NCI-H510A treated with DMSO at 0.1 percent for 48 hours (cell line): ENCODE data around the gene CDH1.

ENCODE experiments used
- DNase-seq: peaks from one replicate; lab custom pipeline; 2025; lab: John Stamatoyannopoulos, UW

The CDH1 gene

DNA sequence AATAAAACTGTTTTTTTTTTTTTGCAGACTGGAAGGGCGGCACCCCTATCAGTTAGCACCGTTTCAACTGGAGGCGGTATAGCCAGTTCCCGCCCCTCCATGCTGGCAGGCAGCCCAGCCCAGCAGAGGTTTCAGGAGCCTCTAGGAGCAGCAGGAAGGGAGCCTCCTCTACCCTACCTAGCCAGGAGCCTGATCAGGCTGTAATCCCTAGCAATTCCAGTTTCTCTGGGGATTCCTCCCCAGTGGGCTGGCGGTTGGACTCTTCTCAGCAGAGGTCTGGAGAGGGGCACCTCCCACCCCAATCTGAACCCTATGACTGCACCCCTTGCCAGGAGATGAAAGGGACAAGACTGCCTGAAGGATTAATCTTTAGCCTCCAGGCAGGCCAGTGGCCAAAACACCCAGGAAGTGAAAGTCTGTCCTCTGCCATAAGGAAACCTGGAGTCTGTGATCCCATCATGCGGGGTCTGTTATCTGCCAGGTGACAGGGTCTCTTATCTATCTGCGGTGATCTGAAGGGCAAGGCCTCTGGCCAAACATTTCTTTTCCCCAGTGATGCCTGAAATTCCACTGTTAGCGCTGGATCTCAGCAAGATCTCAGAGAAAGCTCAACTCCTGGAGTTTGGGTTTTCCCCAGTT, 4.9 kb upstream of the CDH1 start:
- peak; percentile 26 for DNase-seq

DNA sequence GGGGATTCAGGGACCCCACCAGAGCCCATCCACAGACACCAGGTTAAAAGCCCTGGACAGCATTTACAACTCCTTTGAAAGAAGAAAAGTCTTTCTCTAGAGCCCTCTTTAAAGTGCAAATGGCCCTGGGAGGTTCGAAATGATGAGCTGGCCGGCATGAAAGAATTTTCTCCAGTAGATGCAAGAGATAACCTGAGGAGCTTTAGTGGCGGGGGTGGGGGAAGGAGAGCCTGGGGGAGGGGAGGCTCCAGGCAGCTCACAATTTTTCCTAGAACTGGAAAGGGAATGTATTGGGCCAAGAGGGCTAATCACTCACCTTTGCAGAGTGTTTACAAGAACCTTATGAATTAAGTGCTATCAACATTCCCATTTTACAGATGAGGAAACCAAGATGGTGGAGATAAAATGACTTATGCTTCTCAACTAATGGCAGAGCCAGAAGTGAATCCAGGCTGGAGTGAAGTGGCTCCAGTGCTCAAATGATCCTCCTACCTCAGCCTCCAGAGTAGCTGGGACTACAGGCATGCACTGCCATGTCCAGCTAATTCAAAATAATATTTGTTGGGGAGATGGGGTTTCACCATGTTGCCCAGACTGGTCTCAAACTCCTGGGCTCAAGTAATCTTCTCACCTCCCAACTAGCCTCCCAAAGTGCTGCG, 4.2 kb upstream of the CDH1 start:
- DNase-seq = no peak

DNA sequence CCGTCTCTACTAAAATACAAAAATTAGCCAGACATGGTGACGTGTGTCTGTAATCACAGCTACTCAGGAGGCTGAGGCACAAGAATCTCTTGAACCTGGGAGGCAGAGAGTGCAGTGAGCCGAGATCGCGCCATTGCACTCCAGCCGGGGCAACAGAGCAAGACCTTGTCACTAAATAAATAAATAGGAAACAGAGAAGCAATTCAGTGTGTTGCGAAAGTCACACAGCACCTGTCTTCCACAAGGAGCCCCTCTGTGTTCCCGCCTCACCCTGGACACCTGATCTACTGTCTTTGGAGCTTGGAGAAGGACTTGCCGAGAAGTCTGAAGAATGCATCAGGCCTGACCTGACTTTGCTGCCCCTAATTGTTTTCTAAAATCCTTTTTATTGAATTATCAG, 3.5 kb upstream of the CDH1 start:
- DNase-seq = no peak

DNA sequence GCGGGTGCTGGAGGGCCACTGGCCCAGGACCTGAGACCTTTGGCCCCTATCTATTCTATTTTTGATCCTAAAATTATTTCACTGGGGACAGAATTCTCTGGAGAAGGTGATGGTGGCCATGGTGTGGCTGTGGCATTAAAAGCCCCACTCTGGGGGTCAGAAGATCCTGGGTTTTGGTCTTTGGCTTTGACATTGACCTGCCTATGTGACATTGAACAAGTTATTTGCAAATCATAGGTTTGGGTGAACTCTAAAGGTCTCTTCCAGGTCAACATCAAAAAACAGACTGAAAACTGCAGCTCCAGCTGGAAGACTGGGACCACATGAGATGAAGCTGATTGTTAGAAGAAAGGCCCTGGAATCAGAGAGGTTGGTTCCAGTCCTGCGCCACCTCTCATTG, 2.3 kb upstream of the CDH1 start:
- no peak for DNase-seq

DNA sequence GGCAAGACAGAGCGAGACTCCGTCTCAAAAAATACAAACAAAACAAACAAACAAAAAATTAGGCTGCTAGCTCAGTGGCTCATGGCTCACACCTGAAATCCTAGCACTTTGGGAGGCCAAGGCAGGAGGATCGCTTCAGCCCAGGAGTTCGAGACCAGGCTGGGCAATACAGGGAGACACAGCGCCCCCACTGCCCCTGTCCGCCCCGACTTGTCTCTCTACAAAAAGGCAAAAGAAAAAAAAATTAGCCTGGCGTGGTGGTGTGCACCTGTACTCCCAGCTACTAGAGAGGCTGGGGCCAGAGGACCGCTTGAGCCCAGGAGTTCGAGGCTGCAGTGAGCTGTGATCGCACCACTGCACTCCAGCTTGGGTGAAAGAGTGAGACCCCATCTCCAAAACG, 531 bp upstream of the CDH1 start:
- no peak for DNase-seq

DNA sequence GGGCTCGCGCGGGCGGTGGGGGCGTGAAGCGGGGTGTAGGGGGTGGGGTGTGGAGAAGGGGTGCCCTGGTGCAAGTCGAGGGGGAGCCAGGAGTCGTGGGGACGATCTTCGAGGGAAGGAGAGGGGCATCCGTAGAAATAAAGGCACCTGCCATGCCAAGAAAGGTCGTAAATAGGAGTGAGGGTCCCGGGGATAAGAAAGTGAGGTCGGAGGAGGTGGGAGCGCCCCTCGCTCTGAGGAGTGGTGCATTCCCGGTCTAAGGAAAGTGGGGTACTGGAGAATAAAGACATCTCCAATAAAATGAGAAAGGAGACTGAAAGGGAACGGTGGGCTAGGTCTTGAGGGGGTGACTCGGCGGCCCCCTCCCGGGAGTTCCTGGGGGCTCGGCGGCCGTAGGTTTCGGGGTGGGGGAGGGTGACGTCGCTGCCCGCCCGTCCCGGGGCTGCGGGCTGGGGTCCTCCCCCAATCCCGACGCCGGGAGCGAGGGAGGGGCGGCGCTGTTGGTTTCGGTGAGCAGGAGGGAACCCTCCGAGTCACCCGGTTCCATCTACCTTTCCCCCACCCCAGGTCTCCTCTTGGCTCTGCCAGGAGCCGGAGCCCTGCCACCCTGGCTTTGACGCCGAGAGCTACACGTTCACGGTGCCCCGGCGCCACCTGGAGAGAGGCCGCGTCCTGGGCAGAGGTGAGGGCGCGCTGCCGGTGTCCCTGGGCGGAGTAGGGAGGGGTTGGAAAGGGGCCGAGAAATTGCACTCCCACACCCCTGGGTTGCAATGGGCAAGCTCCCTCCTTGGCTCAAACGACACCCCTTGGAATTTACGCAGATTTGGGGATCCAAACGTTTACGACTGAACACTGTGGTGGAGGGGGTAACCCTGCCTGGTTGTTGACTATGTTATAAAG, 888 bp downstream of the CDH1 start:
- peak; percentile 52 for DNase-seq

DNA sequence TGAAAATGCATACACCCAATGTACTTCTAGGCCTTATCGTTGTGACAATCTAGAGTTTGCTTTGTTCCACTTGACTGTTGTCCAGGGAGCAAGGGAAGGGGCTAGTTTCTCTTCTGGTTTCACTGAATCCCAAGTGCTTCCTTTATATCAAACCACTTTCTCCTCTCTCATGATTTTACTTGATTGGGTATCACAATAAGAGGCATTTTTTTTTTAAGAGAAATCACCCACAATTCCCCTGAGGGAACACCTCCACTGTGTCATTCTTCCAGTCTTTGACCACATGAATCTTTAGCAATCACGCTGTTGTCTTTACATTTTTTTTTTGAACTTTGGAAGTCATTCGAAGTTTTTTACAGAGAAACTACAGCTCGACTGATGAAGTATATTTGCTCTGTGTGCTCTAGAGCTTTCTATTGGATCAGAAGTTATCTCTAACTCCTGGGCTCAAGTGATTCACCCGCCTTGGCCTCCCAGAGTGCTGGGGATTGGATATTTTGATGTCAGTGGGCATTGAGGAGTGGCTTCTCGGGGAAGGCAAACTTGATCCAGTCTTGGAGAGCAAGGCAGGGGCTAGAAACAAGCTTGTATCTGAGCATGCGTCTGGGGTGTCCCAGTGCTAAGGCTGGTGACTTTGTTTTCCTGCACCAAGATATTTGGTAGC, 3.0 kb downstream of the CDH1 start:
- no peak for DNase-seq

DNA sequence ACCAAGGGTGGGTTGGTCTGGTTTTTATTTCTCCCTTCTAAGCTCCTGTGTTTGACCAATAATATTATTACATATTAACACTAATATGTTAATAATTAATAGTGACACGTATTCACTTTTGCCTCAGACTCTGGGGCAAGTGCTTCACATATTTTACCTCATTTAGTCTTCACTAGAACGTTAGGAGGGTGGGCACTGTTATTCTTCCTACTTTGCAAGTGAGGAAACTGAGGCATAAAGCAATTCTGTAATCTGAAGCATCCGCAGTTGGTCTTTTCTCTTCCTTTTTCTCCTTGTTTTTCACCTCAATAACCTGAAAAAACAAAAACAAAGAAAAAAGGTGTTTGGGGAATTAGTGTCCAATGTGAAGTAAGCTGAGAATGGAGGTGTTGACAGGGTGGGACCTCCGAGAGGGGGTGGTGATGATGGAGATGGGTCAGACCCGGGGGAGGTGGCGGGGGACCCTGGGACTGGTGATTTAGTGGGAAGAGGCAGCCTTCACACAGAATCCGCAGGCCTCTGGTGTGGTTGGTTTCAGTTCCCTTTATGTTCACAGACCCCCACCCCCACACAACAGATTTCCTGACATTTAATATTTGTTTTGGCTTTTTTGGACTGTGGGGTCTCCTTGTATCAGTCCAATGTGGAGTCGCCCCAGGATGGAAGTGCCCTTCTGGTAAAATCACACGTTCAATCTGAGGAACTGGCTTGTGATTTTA, 3.7 kb downstream of the CDH1 start:
- DNase-seq = no peak

DNA sequence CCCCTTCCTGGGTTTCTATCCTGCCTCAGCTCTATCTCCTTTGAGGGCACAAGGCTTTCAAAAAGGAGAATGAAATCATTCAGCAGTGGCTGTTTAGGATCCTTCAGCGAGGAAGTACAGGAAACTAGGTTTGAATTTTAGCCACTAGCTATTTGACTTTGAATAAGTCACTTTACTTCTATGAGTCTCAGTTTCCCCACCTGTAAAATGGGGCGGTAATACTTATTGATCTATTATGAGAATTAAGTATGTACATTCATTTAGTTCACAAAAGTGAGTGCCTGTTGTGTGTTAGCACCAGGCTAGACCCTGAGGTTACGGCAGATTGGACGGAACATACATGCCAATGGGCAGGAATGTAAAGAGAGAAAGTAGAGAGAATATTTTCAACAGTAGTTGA, 6.6 kb downstream of the CDH1 start:
- DNase-seq = no peak

DNA sequence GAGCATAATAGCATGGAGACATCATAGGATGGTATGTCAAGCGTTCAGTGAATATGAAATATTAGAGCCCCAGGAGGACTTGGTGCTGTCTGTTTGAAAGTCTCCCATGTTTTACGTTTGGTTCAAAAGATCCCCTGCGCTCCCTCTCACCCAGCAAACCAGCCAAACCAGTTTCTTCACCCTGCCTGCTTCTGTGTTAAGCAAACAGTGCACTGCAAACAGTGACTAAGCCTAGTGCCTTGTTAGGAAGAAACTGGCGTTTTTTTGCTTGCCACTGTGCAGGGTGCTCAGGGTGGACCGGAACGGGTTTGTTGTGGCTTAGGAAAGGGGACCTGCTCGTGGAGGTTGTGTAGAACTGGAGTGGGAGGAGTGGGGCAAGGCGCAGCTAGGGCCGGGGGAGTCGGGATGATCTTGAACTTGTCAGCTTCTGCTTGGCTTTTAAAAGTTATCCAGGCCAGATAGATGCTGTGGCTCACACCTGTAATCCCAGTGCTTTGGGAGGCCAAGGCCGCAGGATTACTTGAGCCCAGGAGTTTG, 7.7 kb downstream of the CDH1 start:
- DNase-seq = peak; percentile 86

DNA sequence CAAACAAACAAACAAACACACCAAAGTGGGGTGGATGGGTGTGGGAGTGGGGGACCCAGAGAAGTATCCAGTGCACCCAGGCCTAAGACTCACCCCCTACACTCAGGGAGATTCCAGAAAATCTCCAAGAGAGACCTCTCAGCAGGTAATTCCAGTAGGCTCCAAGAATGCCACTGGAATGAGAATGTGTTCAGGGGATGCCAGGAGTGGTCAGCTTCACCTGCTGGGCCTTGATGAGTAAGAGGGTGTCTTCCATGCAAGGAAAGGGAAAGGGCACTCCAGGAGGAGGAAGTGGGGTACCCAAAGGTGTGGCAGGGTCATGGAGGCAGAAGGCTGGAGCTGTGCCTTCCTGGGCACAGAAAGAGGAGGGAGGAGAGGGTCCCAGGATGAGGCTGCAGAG, 9.9 kb downstream of the CDH1 start:
- no peak for DNase-seq

DNA sequence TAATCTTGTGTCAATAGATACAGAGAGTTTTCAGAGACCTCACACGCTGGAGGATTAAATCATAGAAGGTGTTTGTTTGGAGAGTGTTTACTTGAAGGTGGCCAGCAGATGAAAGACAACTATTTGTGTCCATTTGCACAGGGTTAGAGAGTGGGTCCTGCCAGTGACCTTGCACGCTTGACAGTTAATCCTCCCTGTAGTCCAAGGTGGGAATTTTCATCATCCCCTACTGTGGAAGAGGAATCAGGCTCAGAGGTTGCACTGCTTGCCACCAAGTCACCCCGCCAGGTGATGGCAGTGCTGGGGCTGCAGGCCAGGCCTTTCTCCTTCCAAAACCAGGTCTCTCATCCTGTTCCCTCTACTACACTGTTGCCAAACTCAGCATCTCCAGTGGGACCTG, 12.3 kb downstream of the CDH1 start:
- DNase-seq = no peak

DNA sequence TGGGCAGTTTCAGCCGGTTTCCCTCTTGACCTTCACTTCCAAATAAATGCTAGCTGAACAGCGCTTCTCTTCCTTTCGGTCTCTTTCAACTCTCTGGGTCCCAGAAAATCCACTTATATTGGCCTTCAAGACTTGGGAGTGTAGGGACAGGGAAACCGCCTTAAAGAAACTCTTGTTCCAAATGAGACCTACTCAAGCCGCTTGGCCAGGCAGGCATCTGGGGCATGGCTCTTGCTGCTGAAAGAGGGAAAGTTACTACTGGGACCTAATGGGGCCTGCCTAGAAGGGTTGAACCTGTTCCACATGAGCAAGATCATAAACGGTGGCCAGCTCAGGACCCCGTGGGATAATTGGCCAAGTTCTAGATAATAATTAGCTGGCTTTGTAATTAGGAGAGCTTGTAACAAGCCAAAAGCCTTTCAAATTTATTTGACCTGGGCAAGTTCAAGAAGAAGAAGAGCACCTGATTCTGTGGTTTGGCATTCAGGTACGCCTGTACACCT, 13.2 kb downstream of the CDH1 start:
- DNase-seq = no peak

DNA sequence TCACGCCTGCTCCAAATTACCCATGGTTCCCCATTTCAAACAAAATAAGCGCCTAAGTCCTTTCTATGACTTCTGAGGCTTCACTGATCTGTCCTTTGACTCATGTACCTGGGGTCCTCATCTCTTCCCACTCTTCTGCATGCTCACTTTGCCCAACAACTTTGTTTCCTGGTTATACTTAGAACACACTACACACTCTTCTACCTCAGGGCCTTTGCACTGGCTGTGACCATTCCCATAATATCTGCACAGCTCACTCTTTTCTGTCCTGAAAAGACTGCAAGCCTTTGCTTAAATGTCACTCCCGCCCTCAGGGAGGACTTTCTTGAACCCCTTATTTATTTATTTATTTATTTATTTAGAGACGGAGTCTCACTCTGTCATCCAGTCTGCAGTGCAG, 14.1 kb downstream of the CDH1 start:
- DNase-seq = no peak

DNA sequence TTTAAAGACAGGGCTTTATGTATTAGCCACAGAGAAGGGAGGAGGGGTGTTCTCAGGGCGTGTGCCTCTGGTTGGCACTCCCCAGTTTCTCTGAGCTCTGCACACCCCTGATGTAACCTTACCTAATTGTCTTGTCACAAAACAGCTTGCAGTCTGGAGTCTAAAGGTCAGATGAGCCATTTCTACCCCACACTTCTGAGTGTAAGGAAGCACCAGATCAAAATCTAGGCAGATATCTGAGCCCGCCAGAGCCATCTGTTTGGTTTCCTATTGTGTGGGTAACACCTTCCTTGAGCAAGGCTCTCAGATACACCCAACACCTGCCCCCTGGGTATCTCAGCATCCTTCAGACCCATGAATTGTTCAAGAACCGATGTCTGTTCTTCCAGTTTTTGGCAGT, 15.5 kb downstream of the CDH1 start:
- peak; percentile 5 for DNase-seq

DNA sequence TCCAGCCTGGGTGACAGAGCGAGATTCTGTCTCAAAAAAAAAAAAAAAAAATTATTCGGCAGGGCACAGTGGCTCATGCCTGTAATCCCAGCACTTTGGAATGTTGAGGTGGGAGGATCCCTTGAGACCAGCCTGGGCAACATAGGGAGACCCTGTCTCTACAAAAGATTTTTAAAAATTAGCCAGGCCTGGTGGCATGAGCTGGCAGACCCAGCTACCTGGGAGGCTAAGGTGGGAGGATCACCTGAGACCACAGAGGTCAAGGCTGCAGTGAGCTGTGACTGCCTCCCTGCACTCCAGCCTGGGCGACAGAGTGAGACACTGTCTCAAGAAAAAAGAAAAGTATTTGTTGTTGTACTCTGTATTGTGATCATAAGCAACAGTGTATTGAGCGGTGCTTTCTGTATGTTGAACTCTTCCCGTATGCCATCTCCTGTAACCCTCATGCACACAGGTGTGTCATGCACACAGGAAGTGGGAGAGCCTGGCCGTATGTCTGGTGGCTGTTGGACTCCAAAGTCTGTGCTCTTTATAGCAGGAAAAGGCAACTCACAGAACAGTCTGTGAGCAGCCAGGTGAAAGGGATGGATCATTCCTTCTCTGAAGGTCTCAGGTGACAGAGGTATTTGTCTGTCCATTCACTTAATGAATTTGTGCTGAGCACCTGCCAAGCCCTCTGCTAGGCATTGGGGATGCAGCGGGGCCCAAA, 17.1 kb downstream of the CDH1 start:
- peak; percentile 27 for DNase-seq

DNA sequence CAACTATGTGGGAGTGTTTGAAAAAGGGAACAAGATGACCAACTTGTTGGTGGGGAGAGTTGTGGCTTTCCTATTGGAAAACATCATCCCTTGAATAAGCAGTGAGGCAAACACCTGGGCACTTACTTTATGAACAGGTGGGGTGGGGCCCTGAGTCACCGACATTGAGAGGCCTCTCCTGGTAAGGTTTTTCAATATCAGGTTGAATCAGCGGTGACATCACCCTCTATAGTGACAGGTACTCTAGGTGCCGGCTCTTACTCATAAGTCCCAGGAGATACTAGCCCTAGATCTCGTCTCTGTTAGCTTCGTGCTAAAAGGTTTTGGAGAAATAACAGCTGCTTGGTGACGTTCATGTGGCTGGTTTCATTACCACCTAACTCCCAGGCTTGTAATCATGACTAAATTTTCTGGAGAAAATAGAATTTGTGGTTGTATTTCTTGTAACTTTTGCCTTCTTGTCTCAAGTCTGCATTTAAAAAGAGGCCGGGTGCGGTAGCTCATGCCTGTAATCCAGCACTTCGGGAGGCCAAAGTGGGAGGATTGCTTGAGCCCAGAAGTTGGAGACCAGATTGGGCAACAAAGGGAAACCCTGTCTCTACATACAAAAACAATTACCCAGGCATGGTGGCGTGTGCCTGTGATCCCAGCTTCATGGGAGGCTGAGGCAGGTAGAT, 19.3 kb downstream of the CDH1 start:
- DNase-seq = peak; percentile 91

DNA sequence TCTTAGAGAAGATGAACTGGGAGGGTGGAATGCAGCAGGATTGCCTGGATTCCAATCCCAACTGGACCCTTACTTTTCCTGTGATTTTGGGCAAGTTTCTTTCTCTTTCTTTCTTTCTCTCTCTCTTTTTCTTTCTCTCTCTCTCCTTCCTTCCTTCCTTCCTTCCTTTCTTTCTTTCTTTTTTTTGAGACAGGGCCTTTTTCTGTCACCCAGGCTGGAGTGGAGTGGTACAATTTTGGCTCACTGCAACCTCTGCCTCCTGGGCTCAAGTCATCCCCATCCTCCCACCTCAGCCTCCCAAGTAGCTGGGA, 20.5 kb downstream of the CDH1 start:
- no peak for DNase-seq

DNA sequence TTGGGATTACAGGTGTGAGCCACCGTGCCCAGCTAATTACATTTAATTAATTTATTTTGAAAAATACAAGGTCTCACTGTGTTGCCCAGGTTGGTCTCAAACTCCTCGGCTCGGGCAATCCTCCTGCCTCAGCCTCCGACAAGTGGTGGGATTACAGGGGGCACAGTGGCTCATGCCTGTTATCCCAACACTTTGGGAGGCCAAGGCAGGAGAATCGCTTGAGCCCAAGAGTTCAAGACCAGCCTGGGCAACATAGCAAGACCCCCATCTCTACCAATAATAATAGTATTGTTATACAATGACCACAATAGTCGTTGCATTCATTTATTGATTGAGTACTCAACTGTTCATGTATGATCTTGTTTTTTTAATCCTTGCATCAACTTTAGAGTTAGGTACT, 22.0 kb downstream of the CDH1 start:
- no peak for DNase-seq

DNA sequence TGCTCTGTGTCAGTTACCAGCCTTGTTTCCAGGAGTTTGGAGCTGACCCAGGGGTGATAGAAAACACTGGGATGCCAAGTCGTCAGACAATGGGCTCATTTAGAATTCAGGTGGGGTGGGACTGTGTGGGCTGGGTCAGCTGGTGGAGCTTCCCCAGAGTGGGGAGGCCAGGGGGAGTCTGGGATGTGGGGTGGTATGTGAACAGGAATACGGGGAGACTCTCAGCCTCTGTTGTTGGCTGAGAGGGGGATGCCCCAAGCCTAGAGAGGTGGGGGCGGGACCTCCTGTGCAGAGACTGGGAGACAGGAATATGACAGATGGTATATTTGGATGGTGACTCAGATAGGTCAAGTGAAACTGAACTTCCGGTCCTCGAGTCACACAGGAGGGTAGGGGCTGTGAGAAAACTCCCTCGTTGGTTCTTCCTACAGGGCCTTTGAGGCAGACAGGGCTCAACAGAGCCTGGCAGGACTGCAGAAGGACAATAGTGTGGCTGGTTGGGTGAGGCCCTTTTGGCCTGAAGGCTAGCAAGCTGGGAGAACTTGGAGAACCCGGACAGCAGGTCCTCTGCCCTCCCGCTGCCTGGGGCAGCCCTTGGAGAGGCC, 23.7 kb downstream of the CDH1 start:
- DNase-seq = peak; percentile 26
